Vagina (tissue), 2 donors: ENCODE results near the gene LAYN.

ENCODE experiments used
- POLR2AphosphoS5 ChIP-seq, 2 donors: sonication (generic); formaldehyde crosslinking; IDR thresholded peaks; one replicate each; pipeline ENCODE4 v1.9.0; 2017; ENCODE audit warnings: antibody characterized with exemption in 2 of 2, mild to moderate bottlenecking in 2 of 2, low read depth in 1 of 2; ENCODE audit not compliant: insufficient read depth in 1 of 2
- TF ChIP-seq, protein P1 (sequence below), 3 experiments: fragments of 450-650 bp in 2 of 3; fragments of 200-600 bp in 1 of 3; sonication (generic) in 1 of 3; IDR thresholded peaks; one replicate each; pipeline ENCODE4 v1.5.1; 2017 to 2019; ENCODE audit warnings: antibody characterized with exemption in 3 of 3, mild to moderate bottlenecking in 2 of 3, moderate library complexity in 2 of 3

- TF ChIP-seq, protein P1, sequence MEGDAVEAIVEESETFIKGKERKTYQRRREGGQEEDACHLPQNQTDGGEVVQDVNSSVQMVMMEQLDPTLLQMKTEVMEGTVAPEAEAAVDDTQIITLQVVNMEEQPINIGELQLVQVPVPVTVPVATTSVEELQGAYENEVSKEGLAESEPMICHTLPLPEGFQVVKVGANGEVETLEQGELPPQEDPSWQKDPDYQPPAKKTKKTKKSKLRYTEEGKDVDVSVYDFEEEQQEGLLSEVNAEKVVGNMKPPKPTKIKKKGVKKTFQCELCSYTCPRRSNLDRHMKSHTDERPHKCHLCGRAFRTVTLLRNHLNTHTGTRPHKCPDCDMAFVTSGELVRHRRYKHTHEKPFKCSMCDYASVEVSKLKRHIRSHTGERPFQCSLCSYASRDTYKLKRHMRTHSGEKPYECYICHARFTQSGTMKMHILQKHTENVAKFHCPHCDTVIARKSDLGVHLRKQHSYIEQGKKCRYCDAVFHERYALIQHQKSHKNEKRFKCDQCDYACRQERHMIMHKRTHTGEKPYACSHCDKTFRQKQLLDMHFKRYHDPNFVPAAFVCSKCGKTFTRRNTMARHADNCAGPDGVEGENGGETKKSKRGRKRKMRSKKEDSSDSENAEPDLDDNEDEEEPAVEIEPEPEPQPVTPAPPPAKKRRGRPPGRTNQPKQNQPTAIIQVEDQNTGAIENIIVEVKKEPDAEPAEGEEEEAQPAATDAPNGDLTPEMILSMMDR (IDR thresholded peaks at IDR 0.05): no peak
- TF ChIP-seq POLR2AphosphoS5 (IDR thresholded peaks at IDR 0.05; ENCODE audit: insufficient read depth in 1 of 2, low read depth in 1 of 2): no peak
These were observed 13.2 kb upstream of the LAYN start for GRCh38 chr11:111527279-111527678.
